Measurements from ENCODE around the gene PARD6B. TPM values are rescaled to one million over a fixed set of nuclear protein-coding genes. Genes with fewer than 3 reads are reported as not detected.

Gene PARD6B
- total and polyA plus RNA-seq, 2 of the 13 experiments (the other 11 are each of a cell fraction or from before 2014, with no cell fraction given), result 6.9 to 22.2 TPM

GRCh38 chr20:50727792-50728485 is 3.4 kb upstream of the PARD6B start (continued):
- TF ChIP-seq, protein P1, sequence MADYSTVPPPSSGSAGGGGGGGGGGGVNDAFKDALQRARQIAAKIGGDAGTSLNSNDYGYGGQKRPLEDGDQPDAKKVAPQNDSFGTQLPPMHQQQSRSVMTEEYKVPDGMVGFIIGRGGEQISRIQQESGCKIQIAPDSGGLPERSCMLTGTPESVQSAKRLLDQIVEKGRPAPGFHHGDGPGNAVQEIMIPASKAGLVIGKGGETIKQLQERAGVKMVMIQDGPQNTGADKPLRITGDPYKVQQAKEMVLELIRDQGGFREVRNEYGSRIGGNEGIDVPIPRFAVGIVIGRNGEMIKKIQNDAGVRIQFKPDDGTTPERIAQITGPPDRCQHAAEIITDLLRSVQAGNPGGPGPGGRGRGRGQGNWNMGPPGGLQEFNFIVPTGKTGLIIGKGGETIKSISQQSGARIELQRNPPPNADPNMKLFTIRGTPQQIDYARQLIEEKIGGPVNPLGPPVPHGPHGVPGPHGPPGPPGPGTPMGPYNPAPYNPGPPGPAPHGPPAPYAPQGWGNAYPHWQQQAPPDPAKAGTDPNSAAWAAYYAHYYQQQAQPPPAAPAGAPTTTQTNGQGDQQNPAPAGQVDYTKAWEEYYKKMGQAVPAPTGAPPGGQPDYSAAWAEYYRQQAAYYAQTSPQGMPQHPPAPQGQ (CRISPR knock-in tag; IDR thresholded peaks at IDR 0.05; ENCODE audit: borderline replicate concordance), result 0 out of 2 replicates have a peak, but pooled peaks have one; percentile 32
- TF ChIP-seq ZNF574 (CRISPR knock-in tag; IDR thresholded peaks at IDR 0.05) (no peak; the same call in 1 of the 2 replicates), ZNF33B (CRISPR knock-in tag; IDR thresholded peaks at IDR 0.05) (no peak), ZNF747 (CRISPR knock-in tag; IDR thresholded peaks at IDR 0.05; ENCODE audit: borderline replicate concordance) (no peak), ZNF607 (CRISPR knock-in tag; IDR thresholded peaks at IDR 0.05; ENCODE audit: borderline replicate concordance) (no peak), PHF21A (CRISPR knock-in tag; IDR thresholded peaks at IDR 0.05) (no peak), ZNF709 (CRISPR knock-in tag; IDR thresholded peaks at IDR 0.05) (no peak), RBAK (CRISPR knock-in tag; IDR thresholded peaks at IDR 0.05) (no peak), FOXP1 (IDR thresholded peaks at IDR 0.05) (no peak), FOXP1 (CRISPR knock-in tag; IDR thresholded peaks at IDR 0.05) (0 out of 2 replicates have a peak, but pooled peaks have one; percentile 0), ZMAT3 (CRISPR knock-in tag; conservative IDR thresholded peaks at IDR 0.05) (no peak), FOXK1 (CRISPR knock-in tag; IDR thresholded peaks at IDR 0.05; ENCODE audit: borderline replicate concordance, low read depth) (no peak), ERF (CRISPR knock-in tag; IDR thresholded peaks at IDR 0.05) (peak; percentile 16; the same call in 1 of the 2 replicates), NFIB (CRISPR knock-in tag; IDR thresholded peaks at IDR 0.05; ENCODE audit: borderline replicate concordance) (no peak), ZNF251 (CRISPR knock-in tag; IDR thresholded peaks at IDR 0.05) (no peak), MXI1 (IDR thresholded peaks at IDR 0.05; ENCODE audit: borderline replicate concordance, low read depth, low read length) (no peak), POLR2A (IDR thresholded peaks at IDR 0.05; ENCODE audit: insufficient read depth in 1 of 2, low read depth in 2 of 2, low read length in 2 of 2) (0 out of 4 replicates have a peak, but pooled peaks of 1 of the 2 experiments have one; percentile 8), KDM5A (IDR thresholded peaks at IDR 0.05; ENCODE audit: borderline replicate concordance, low read length) (0 out of 2 replicates have a peak, but pooled peaks have one; percentile 15), PHF5A (CRISPR knock-in tag; IDR thresholded peaks at IDR 0.05; ENCODE audit: low read depth, unreplicated experiment) (peak; percentile 55), NFYB (CRISPR knock-in tag; IDR thresholded peaks at IDR 0.05) (no peak), ZNF614 (CRISPR knock-in tag; IDR thresholded peaks at IDR 0.05; ENCODE audit: borderline replicate concordance) (no peak), POLR2G (IDR thresholded peaks at IDR 0.05; ENCODE audit: low read depth, low read length) (peak; percentile 48), ZNF557 (CRISPR knock-in tag; IDR thresholded peaks at IDR 0.05) (no peak), NCOR1 (IDR thresholded peaks at IDR 0.05; ENCODE audit: borderline replicate concordance, low read length) (peak; percentile 66; the same call in 1 of the 2 replicates), GTF3A (CRISPR knock-in tag; conservative IDR thresholded peaks at IDR 0.05) (no peak), HNRNPL (IDR thresholded peaks at IDR 0.05; ENCODE audit: low read depth, low read length) (no peak), NR2F6 (IDR thresholded peaks at IDR 0.05) (no peak), NR2F6 (CRISPR knock-in tag; IDR thresholded peaks at IDR 0.05) (no peak)

Data from HepG2 (cell line).